ENCODE data around the gene PLXNB2. TPM values are rescaled to one million over a fixed set of nuclear protein-coding genes. Genes with fewer than 3 reads are reported as not detected.
"Not testable (repeated sequence)": the region's sequence is repeated elsewhere in the genome, so short reads cannot be mapped to it uniquely, and the experiment has no call there.

PLXNB2 gene
- total RNA-seq, 1 donor from 2014 or later: 70.6 TPM

DNA sequence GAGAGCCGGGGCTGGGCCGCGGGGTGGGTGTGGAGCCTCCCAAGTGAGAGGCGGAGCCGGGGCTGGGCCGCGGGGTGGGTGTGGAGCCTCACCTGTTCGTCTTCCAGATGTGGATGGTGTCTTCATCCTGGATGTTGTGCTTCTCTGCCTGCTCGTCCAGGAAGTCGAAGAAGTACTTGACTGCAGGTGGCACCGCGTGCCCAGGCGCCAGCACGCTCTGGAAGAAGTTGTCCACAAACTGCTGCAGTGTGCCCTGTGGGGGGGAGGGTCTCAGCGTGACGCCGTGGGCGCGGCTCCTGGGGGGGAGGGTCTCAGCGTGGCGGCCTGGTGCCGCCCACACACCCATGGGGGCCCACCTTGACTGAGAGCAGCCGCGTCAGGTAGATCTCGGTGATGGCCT lies 29.7 kb downstream of the PLXNB2 start:
- DNase-seq (ENCODE audit: missing footprints): no peak
- intact Hi-C loops (cut with DNase I): no loop called here
- no peak for ATAC-seq

GRCh38 chr22:50276143-50276542 lies 31.3 kb downstream of the PLXNB2 start:
- intact Hi-C loops (cut with DNase I): loop anchor here (1.0 kb wide), 2 partner anchors 51 to 66 kb away; partner anchors contain the start of gene DENND6B
- ATAC-seq: peak; percentile 82
- DNase-seq (ENCODE audit: missing footprints): peak; percentile 85

GRCh38 chr22:50275181-50276055 lies 32.0 kb downstream of the PLXNB2 start:
- intact Hi-C loops (cut with DNase I): loop anchor here (1.0 kb wide), 2 partner anchors 52 to 67 kb away; partner anchors contain the start of gene DENND6B
- ATAC-seq: no peak

GRCh38 chr22:50274771-50275170 lies 32.7 kb downstream of the PLXNB2 start:
- intact Hi-C loops (cut with DNase I): loop anchor here (5.0 kb wide), 1 partner anchor 33 kb away; the partner anchor contains the start of gene PLXNB2
- ATAC-seq: no peak
- DNase-seq (ENCODE audit: missing footprints): no peak

More at GRCh38 chr22:50275181-50276055, 32.0 kb downstream of the PLXNB2 start:
- DNase-seq (ENCODE audit: missing footprints): no peak

DNA sequence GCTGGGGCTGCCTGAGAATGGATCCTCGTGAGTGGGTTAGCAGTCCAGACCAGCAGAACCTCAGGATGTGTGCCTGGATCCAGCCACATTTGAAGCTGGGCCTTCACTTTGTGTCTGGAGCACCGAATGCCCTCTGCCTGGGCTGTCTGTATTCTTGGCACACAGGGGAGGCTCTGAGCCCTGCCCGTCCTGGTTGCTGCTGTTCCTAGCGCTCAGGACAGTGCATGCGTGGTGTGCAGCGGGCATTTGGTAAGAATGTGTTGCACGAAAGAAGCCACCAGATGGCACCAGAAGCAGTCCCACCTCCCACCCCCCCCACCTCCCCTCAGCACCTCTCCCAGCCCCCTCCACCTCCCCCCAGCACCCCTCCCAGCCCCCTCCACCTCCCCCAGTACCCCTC lies 33.1 kb downstream of the PLXNB2 start:
- DNase-seq (ENCODE audit: missing footprints): no peak
- intact Hi-C loops (cut with DNase I): loop anchor here (5.0 kb wide), 1 partner anchor 33 kb away; the partner anchor contains the start of gene PLXNB2
- ATAC-seq: peak; percentile 42

DNA sequence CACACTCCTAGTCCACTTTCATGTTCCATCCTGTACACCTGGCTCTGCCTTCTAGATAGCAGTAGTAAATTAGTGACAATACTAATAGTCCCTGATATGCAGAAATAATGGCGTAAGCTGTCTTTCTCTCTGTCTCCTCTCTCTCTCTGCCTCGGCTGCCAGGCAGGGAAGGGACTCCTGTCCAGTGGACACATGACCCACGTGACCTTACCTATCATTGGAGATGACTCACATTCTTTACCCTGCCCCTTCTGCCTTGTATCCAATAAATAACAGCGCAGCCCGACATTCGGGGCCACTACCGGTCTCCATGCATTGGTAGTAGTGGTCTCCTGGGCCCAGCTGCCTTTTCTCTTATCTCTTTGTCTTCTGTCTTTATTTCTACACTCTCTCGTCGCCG lies 33.7 kb downstream of the PLXNB2 start:
- intact Hi-C loops (cut with DNase I): loop anchor here (5.0 kb wide), 1 partner anchor 34 kb away; the partner anchor contains the start of gene PLXNB2
- not testable (repeated sequence) for DNase-seq (ENCODE audit: missing footprints); ATAC-seq

DNA sequence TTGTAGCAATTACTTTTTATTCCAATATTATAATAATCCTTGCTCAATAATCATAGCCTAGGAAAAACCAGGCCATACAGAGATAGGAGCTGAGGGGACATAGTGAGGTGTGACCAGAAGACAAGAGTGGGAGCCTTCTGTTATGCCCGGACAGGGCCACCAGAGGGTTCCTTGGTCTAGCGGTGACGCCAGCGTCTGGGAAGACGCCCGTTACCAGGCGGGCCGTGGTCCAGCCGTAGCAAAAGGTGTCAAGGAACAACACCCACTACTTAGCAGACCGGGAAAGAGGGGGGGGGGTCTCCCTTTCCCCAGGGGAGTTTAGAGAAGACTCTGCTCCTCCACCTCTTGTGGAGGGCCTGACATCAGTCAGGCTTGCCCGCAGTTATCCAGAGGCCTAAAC lies 34.1 kb downstream of the PLXNB2 start:
- intact Hi-C loops (cut with DNase I): loop anchor here (5.0 kb wide), 1 partner anchor 34 kb away; the partner anchor contains the start of gene PLXNB2
- DNase-seq (ENCODE audit: missing footprints); ATAC-seq: not testable (repeated sequence)

DNA sequence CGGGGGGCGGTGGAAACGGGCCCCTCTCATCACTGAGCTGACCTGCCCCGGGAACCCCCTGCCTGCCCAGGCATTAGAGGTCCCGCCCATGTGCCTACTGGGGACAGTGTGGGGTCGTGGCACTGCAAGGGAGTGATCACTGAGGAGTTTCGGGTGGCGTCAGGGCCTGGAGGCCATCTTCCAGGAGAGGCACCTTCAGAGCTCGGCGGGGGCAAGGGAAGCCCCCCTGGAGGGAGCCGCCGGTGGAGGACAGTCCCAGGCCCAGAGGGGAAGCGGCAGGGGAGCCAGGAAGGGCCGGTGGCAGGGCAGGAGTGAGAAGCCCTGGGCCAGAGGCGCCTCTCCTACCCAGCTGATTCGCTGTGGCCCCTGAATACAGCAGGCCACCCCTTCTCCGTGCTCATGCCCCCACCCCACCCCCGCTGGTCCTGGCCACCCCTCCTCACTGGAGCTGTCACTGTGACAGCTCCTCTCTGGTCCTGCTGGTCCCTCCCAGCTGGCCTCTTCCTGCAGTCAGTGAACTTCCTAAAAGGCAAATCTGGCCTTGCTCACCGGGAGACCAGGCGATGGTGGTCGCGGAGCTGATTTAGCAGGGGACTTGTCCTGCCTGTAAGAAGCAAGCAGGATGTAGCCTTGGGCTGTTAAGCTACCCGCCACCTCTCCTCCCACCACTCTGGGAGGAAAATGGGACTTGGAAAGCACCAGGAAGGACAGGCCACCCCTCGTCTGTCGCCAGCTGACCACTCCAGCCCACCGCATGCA lies 35.2 kb downstream of the PLXNB2 start:
- intact Hi-C loops (cut with DNase I): loop anchor here (5.0 kb wide), 1 partner anchor 35 kb away; the partner anchor contains the start of gene PLXNB2
- DNase-seq (ENCODE audit: missing footprints) (no peak), ATAC-seq (no peak)

- peak; percentile 82 for DNase-seq (ENCODE audit: missing footprints)
- intact Hi-C loops (cut with DNase I): loop anchor here (2.0 to 5.0 kb wide), 2 partner anchors 19 to 36 kb away; partner anchors contain the start of gene PLXNB2
- ATAC-seq: peak; percentile 23
These were observed 35.9 kb downstream of the PLXNB2 start for GRCh38 chr22:50271519-50271970.

DNA sequence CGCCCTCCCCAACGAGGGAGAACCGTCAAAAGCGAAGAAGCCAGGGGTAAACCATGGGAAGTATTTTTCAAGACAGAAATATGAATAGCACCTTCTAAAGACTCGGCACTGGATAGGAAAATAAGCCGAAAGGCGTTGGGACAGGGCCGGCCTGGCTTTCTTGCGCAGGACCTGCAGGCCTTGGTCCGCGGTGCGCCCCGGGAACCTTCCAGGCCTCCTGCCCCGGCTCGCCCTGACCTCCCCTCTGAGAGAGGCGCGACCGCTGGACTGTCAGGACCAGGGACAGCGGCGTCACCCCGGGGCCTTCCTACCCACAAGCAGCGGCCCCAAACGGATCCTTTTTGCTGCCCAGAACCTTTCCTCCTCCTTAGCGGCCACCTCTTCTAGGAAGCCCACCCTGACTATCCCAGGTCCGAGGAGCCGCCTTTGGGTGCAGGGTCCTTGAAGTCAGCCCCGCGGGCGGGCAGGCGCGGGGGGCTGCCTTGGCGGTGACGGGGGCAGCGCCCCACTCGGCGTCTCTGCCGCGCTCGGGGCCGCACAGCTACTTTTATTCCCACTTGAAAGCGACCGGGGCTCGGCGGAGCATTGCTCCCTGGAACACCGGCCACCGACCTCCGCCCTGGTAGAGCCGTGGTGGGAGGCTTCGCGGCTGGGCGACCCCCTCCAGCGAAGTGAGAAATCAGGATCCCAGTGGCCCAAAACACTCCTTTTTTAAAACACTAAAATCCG lies 36.6 kb downstream of the PLXNB2 start:
- DNase-seq (ENCODE audit: missing footprints) (peak; percentile 87), ATAC-seq (peak; percentile 55)
- intact Hi-C loops (cut with DNase I): loop anchor here (2.0 to 5.0 kb wide), 2 partner anchors 18 to 36 kb away; partner anchors contain the start of gene PLXNB2

DNA sequence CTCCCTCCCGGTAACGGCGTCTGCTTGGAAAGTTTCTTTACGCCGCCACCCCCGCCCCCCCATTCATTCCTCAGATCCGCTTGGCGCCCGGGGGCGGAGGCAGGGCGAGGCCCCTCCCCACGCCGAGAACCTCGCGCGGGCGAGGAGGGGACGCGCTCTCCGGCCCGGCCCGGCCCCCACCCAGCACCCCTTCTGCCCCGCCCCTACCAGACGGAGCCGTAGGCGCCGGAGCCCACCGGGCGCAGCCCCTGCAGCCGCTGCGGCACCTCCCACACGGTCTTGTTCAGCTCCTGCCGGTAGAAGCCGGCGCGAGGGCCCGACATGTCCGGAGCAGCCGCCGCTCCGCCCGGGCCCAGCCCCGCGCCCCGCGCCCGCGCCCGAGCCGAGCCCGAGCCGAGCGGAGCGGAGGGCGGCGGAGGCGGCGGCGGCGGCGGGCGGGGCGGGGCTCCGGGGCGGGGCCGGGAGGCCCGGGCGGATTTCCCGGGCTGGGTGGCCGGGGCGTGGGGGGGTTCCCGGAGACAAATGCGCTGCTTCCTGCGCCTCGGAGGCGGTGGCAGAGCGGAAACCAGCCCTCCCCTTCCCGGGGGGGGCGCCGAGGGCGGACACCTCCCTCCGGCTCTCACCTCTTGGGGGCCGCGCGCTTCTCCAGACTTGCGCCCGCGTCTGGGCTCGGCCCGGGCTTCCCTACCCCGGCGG lies 37.3 kb downstream of the PLXNB2 start, which contains the start of gene MAPK11:
MAPK11 (minus strand) TSS at position 411 of the 696 bp plus-strand sequence; CDS start at position 323, 88 bp downstream.
- ATAC-seq (peak; percentile 18), DNase-seq (ENCODE audit: missing footprints) (no peak)
- intact Hi-C loops (cut with DNase I): loop anchor here (2.0 to 5.0 kb wide), 2 partner anchors 17 to 37 kb away; partner anchors contain the start of gene PLXNB2

GRCh38 chr22:50269573-50269969 lies 37.9 kb downstream of the PLXNB2 start:
- intact Hi-C loops (cut with DNase I): no loop called here
- DNase-seq (ENCODE audit: missing footprints) (no peak), ATAC-seq (no peak)

DNA sequence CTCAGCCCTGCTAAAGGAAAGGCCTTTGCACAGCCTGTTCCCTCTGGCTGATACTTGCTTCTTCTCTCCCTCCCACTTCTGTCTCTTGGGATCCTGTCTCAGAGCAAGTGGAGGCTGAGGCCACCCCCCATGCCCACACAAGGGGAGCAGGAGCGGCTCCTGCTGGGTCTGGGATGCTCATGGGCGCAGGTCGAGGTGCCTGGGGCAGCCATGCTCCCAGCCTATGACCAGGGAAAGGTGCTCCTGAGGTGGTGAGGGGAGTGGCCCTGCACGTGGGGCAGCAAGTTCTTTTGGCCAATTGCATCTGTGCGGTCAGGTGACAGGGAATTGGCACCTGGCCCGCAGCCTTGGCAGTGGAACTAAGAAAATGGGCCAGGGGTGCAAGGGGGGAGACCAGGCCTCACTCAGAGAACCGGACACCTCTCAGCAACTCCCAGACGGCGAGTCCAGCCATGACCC lies 38.8 kb downstream of the PLXNB2 start:
- DNase-seq (ENCODE audit: missing footprints) (no peak), ATAC-seq (no peak)
- intact Hi-C loops (cut with DNase I): no loop called here

GRCh38 chr22:50267591-50268390 lies 39.7 kb downstream of the PLXNB2 start:
- ATAC-seq (peak; percentile 57), DNase-seq (ENCODE audit: missing footprints) (no peak)
- intact Hi-C loops (cut with DNase I): no loop called here

DNA sequence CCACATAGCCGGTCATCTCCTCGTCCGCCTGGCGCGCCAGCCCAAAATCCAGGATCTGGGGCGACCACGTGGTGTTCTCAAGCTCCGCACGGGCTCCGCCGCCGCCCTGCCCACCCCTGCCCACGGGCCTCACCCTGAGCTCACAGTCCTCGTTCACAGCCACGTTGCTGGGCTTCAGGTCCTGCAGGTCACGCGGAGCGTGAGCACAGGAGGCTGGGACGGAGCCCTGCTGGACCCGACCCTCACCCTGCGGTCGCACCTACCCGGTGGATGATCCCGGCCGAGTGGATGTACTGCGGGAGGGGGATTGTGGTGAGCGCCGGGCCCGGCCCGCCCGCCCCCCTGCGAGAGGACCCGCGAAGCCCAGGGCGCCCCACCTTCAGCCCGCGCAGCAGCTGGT lies 40.5 kb downstream of the PLXNB2 start:
- no peak for ATAC-seq
- intact Hi-C loops (cut with DNase I): no loop called here

GRCh38 chr22:50264946-50265669 lies 42.3 kb downstream of the PLXNB2 start:
- ATAC-seq (no peak), DNase-seq (ENCODE audit: missing footprints) (no peak)
- intact Hi-C loops (cut with DNase I): no loop called here

More for the DNA sequence above, 40.5 kb downstream of the PLXNB2 start:
- DNase-seq (ENCODE audit: missing footprints): no peak
